Common myeloid progenitor, CD34-positive (primary cell): Measurements from ENCODE around the gene CSNK2A1.
A peak's percentile ranks its signal among the peaks of the same experiment; 100 is the strongest.

Experiments
- CTCF ChIA-PET: fragments of 350-600 bp; sonication (Branson Sonifier 250); formaldehyde crosslinking; loops from one replicate; lab custom pipeline; 2021; ENCODE audit warnings: antibody characterized with exemption; lab: Charles Lee
- POLR2A ChIA-PET: fragments of 350-600 bp; sonication (Branson Sonifier 250); formaldehyde crosslinking; loops from one replicate; lab custom pipeline; 2021; ENCODE audit warnings: antibody characterized with exemption; lab: Charles Lee
- DNase-seq, 3 donors: peaks; one replicate each; pipeline versions ENCODE4 v3.0.0 to v3.0.0-alpha.2; 2013
- H3K27ac ChIP-seq, 2 experiments: 1 replicate in 1 of 2; 2 replicates in 1 of 2; pipeline ENCODE4 v1.7.0; 2013; ENCODE audit warnings: inconsistent platforms in 2 of 2, low read length in 2 of 2, mild to moderate bottlenecking in 2 of 2, low read depth in 1 of 2, moderate library complexity in 1 of 2; ENCODE audit not compliant: severe bottlenecking in 2 of 2, insufficient read depth in 1 of 2, poor library complexity in 1 of 2
- H3K27me3 ChIP-seq, 5 experiments: replicated peaks in 2 of 5; 1 replicate in 3 of 5; 2 replicates in 2 of 5; pipeline versions ENCODE4 v1.6.1 to v1.7.0; 2013; ENCODE audit warnings: low read length in 4 of 5, mild to moderate bottlenecking in 2 of 5, moderate library complexity in 2 of 5, inconsistent platforms in 1 of 5; ENCODE audit not compliant: insufficient read depth in 5 of 5, control insufficient read depth in 4 of 5
- H3K36me3 ChIP-seq, 4 experiments: 1 replicate in 2 of 4; 2 replicates in 2 of 4; pipeline versions ENCODE4 v1.6.1 to v1.7.0; 2013; ENCODE audit warnings: low read length in 3 of 4, control low read depth in 1 of 4, mild to moderate bottlenecking in 1 of 4; ENCODE audit not compliant: control insufficient read depth in 4 of 4, insufficient read depth in 4 of 4
- H3K4me1 ChIP-seq, 4 experiments: 1 replicate in 3 of 4; 2 replicates in 1 of 4; pipeline versions ENCODE4 v1.6.1 to v1.7.1; 2013; ENCODE audit warnings: low read length in 3 of 4, mild to moderate bottlenecking in 3 of 4, control low read depth in 1 of 4, inconsistent platforms in 1 of 4, moderate library complexity in 1 of 4; ENCODE audit not compliant: control insufficient read depth in 4 of 4, insufficient read depth in 4 of 4; ENCODE audit errors: control extremely low read depth in 1 of 4
- H3K4me3 ChIP-seq, 7 experiments: 1 replicate in 4 of 7; 2 replicates in 3 of 7; pipeline versions ENCODE4 v1.5.1 to v1.7.0; 2013; ENCODE audit warnings: mild to moderate bottlenecking in 7 of 7, low read length in 6 of 7, moderate library complexity in 6 of 7, inconsistent platforms in 2 of 7, low read depth in 2 of 7, control low read depth in 1 of 7; ENCODE audit not compliant: insufficient read depth in 4 of 7, control insufficient read depth in 1 of 7; ENCODE audit errors: extremely low read depth in 1 of 7
- H3K9me3 ChIP-seq, 5 experiments: 1 replicate in 4 of 5; 2 replicates in 1 of 5; pipeline versions ENCODE4 v1.6.1 to v1.7.1; 2013; ENCODE audit warnings: low read length in 4 of 5, mild to moderate bottlenecking in 2 of 5, inconsistent platforms in 1 of 5, low read depth in 1 of 5, moderate library complexity in 1 of 5; ENCODE audit not compliant: control insufficient read depth in 4 of 5, insufficient read depth in 2 of 5; ENCODE audit errors: control extremely low read depth in 1 of 5
- WGBS: methylation state at CpG from one replicate; pipeline ENCODE4 v1.1.5; 2013; ENCODE audit not compliant: insufficient coverage; 5-methylcytosine and 5-hydroxymethylcytosine counted together

CSNK2A1 gene

DNA sequence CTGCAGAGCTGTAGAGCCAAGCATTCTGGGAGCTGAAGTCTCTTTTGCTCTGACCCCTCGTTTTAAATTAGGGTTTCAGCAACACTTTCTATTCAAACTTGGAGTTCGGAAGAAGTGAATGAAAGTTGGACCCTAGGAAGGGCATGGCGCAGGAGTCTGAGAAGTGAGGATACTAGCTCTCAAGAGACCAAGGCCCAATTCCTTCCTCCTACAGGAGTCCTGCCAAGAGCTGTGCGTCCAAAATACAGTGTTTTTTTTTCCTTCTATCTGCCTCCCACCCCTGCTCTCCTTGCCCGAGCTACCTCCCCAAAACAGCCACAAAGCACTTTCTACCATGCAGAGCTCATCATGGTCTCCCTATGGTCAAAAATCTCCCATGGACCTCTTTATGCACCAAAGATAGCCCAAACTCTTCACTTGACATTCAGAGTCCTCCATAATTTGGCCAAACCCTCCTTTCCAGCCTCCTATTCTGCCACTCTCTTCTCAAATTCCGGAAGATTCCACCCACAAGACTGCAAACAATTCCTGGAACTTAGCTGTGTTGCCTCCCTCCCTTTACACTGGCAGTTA, 649 bp upstream of the CSNK2A1 start:
- DNase-seq: no peak
- CTCF ChIA-PET: interaction anchor here (0.9 to 4.1 kb wide), 9 partner anchors 8 to 184 kb away, joined by 3 to 20 read pairs (median 3); no protein-coding TSS in a partner anchor
- H3K4me1 ChIP-seq: peaks cover 5 to 31% (median 14%) of the 10 kb centered on the region in 4 experiments
- H3K9me3 ChIP-seq: no peaks in the 10 kb centered on the region
- peak overlapping the region in 6 of 7 experiments; percentile 69 to 94 (median 88) for H3K4me3 ChIP-seq
- POLR2A ChIA-PET: interaction anchor here (1.3 kb wide), 1 partner anchor 116 kb away, joined by 3 read pairs; no protein-coding TSS in a partner anchor
- peaks cover 0 to 16% (median 1%) of the 10 kb centered on the region in 4 experiments for H3K36me3 ChIP-seq
- H3K27ac ChIP-seq: peak overlapping the region; percentile 97 to 99
- no peaks in the 10 kb centered on the region for H3K27me3 ChIP-seq
- WGBS: 67% methylated on average over 6 of the region's 6 CpGs

DNA sequence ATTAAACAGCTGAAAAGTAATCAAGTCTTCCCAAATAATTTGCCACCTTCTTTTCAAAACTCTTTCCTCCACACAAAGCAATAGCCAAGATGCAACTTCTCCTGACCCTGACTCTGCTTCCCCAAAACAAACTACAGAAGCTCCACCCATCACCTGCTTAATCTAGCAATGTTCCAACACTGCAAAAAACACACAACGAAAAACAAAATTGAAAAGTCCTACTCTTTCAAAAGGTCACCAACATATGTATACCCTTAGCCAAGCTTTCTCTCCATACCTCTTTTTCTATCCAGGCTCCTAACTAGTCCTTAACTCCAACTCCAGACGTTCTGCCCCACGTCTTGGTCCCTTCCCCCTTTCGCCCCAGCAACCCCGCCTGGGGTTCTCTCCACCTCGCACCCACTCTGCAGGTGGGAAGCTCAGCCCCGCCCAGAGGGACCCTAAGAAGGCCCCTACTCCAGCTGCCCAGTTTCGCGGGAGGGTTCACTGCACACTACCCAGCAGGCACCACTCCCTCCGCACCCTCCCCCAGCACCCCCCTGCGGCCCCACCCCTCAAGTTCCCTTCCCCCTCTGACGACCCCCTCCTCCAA, 717 bp downstream of the CSNK2A1 start:
- Histone ChIP-seq H3K27ac (peak overlapping the region; percentile 97 to 99), H3K9me3 (no peaks in the 10 kb centered on the region), H3K36me3 (peaks cover 0 to 16% (median 1%) of the 10 kb centered on the region in 4 experiments), H3K27me3 (no peaks in the 10 kb centered on the region), H3K4me3 (peak overlapping the region; percentile 69 to 94 (median 87)), H3K4me1 (peaks cover 9 to 42% (median 16%) of the 10 kb centered on the region in 4 experiments)
- peak in 2 of 3 donors; percentile 47 to 55 for DNase-seq
- ChIA-PET POLR2A (interaction anchor here (0.8 to 1.3 kb wide), 2 partner anchors 11 to 118 kb away, joined by 3 read pairs; no protein-coding TSS in a partner anchor), CTCF (interaction anchor here (1.0 to 4.1 kb wide), 3 partner anchors 19 to 186 kb away, joined by 3 to 20 read pairs (median 3); no protein-coding TSS in a partner anchor)
- WGBS: 0% methylated on average over 6 of the region's 12 CpGs

DNA sequence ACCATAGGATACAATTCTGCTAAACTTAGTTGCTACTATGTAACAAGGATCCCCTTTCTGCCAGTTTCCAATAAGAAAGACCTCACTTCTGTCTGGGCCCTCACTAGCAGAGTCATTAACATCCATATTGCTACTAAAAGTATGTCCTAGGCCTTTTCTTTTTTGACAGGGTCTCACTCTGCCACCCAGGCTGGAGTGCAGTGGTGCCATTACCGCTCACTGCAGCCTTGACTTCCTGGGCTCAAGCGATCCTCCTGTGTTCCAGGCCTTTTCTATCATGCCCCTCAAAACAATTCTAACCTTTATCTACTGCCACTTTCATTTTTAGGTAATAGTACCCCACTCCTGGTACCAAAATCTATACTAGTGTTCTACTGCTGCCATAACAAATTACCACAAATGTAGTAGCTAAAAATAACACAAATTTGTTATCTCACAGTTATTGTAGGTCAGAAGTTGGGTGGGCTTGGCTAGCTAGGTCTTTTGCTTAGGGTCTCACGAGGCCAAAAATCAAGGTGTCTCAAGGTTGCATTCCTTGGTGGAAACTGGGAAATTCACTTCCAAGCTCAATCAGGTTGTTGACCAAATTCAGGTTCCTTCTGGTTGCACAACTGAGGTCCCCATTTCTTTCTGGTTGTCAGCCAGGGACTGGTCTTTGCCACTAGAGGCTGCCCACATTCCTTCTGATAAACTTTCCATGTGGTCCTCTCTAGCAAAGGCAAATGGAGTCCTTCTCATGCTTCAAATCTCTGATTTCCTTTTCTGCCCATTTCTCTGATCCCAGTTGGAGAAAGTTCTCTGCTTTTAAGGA, 3.0 kb downstream of the CSNK2A1 start:
- no peak overlapping the region for H3K27ac ChIP-seq
- DNase-seq: no peak
- H3K4me1 ChIP-seq: peaks cover 13 to 61% (median 28%) of the 10 kb centered on the region in 4 experiments
- H3K4me3 ChIP-seq: no peak overlapping the region
- no peaks in the 10 kb centered on the region for H3K27me3 ChIP-seq
- no peaks in the 10 kb centered on the region for H3K9me3 ChIP-seq
- peaks cover 0 to 16% (median 1%) of the 10 kb centered on the region in 4 experiments for H3K36me3 ChIP-seq
- ChIA-PET POLR2A (no interaction called here), CTCF (interaction anchor here (1.6 kb wide), 1 partner anchor 22 kb away, joined by 5 read pairs; no protein-coding TSS in a partner anchor)
- WGBS: 100% methylated on average over 3 of the region's 3 CpGs

DNA sequence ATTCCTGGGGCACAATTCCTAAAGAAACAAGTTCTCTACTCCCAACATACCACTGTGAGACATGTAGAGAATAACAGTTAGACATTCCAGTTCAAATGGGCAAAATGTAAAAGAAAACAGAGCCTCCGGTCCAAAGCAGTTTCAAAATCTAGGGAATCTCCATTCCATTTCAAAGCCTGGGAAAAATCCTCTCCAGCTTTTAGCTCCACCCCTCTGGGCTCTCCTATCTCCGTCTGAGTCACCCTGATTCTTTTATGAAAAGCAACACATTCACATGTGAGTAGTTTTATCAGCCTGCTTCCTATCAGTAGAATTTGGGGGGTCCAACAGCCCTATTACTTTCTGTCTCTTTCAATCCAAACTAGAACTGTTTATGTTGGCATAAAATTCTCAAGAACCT, 3.7 kb downstream of the CSNK2A1 start:
- WGBS: 75% methylated on average over 2 of the region's 2 CpGs
- DNase-seq: no peak
- ChIA-PET CTCF (interaction anchor here (1.6 kb wide), 1 partner anchor 23 kb away, joined by 5 read pairs; no protein-coding TSS in a partner anchor), POLR2A (no interaction called here)
- Histone ChIP-seq H3K4me1 (peaks cover 13 to 62% (median 28%) of the 10 kb centered on the region in 4 experiments), H3K36me3 (peaks cover 0 to 16% (median 1%) of the 10 kb centered on the region in 4 experiments), H3K4me3 (peak overlapping the region in 1 of 7 experiments; percentile 16), H3K9me3 (no peaks in the 10 kb centered on the region), H3K27ac (no peak overlapping the region), H3K27me3 (no peaks in the 10 kb centered on the region)

DNA sequence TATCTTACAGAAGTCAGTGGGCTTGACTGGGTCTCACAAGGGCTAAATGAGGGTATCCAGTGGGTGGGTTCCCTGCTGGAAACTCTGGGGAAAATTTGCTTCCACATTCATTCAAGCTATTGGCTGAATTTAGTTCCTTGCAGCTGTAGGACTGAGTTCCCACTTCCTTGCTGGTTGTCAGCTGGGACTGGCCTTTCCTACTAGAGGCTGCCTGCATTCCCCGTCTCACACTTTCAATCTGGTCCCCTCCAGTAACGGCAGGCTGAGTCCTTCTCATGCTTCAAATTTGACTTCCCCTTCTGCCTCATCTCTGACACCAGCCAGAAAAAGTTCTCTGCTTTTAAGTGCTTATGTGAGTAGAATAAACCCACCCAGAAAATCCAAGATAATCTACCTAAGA, 4.4 kb downstream of the CSNK2A1 start:
- Histone ChIP-seq H3K4me1 (peaks cover 12 to 59% (median 28%) of the 10 kb centered on the region in 4 experiments), H3K27me3 (no peaks in the 10 kb centered on the region), H3K4me3 (no peak overlapping the region), H3K36me3 (peaks cover 0 to 19% (median 1%) of the 10 kb centered on the region in 4 experiments), H3K27ac (no peak overlapping the region), H3K9me3 (no peaks in the 10 kb centered on the region)
- 10% methylated on average over 2 of the region's 2 CpGs for WGBS
- DNase-seq: peak in 2 of 3 donors; percentile 35
- ChIA-PET CTCF (no interaction called here), POLR2A (no interaction called here)

DNA sequence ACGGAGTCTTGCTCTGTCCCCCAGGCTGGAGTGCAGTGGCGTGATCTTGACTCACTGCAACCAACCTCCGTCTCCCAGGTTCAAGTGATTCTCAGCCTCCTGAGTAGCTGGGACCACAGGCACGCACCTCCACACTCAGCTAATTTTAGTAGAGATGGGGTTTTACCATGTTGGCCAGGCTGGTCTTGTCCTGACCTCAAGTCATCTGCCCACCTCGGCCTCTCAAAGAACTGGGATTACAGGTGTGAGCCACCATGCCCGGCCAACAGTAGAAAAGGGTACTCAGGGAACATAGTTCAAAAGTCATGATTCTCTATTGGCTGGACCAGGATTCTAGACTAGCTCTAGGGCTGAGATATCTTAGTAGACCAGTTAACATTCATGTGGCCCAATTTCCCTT, 5.6 kb downstream of the CSNK2A1 start:
- POLR2A ChIA-PET: interaction anchor here (0.6 kb wide), 1 partner anchor 114 kb away, joined by 4 read pairs; no protein-coding TSS in a partner anchor
- CTCF ChIA-PET: interaction anchor here (0.7 to 0.8 kb wide), 2 partner anchors 10 to 131 kb away, joined by 3 read pairs; no protein-coding TSS in a partner anchor
- no peak overlapping the region for H3K4me3 ChIP-seq
- no peaks in the 10 kb centered on the region for H3K9me3 ChIP-seq
- DNase-seq: no peak
- H3K4me1 ChIP-seq: peaks cover 11 to 57% (median 28%) of the 10 kb centered on the region in 4 experiments
- 96% methylated on average over 5 of the region's 6 CpGs for WGBS
- H3K27me3 ChIP-seq: no peaks in the 10 kb centered on the region
- no peak overlapping the region for H3K27ac ChIP-seq
- H3K36me3 ChIP-seq: peaks cover 0 to 22% (median 1%) of the 10 kb centered on the region in 4 experiments
